Esophagus squamous epithelium (tissue), 5 donors: ENCODE results near the gene SYTL2. TPM values are rescaled to one million over a fixed set of nuclear protein-coding genes. Genes with fewer than 3 reads are reported as not detected.

Experiments
- DNase-seq: peaks from one replicate; lab custom pipeline; 2025; lab: John Stamatoyannopoulos, UW
- H3K27ac ChIP-seq, 4 donors: fragments of 200-600 bp; sonication (generic); one replicate each; pipeline ENCODE4 v1.5.1; 2016 to 2019; ENCODE audit warnings: mild to moderate bottlenecking in 1 of 4
- H3K27me3 ChIP-seq, 4 donors: fragments of 200-600 bp; sonication (generic); 1 replicate in 3 of 4; 2 replicates in 1 of 4; pipeline versions ENCODE4 v1.5.1 to v1.6.0; 2017 to 2021; ENCODE audit warnings: antibody characterized with exemption in 1 of 4
- H3K36me3 ChIP-seq, 3 donors: fragments of 200-600 bp; sonication (generic); one replicate each; pipeline ENCODE4 v1.5.1; 2016 to 2019
- H3K4me1 ChIP-seq, 3 donors: fragments of 200-600 bp; sonication (generic); one replicate each; pipeline ENCODE4 v1.5.1; 2017 to 2019
- H3K4me3 ChIP-seq, 4 donors: fragments of 200-600 bp; sonication (generic); 1 replicate in 3 of 4; 2 replicates in 1 of 4; pipeline ENCODE4 v1.5.1; 2016 to 2019; ENCODE audit warnings: mild to moderate bottlenecking in 2 of 4, moderate library complexity in 1 of 4
- H3K9me3 ChIP-seq, 3 donors: fragments of 200-600 bp; sonication (generic); one replicate each; pipeline ENCODE4 v1.5.1; 2016 to 2019
- CTCF ChIP-seq, 6 experiments: fragments of 450-650 bp in 4 of 6; fragments of 200-600 bp in 2 of 6; sonication (generic) in 2 of 6; IDR thresholded peaks; one replicate each; pipeline ENCODE4 v1.5.1; 2016 to 2019; ENCODE audit warnings: antibody characterized with exemption in 6 of 6, mild to moderate bottlenecking in 4 of 6, moderate library complexity in 4 of 6
- POLR2A ChIP-seq, 4 donors: fragments of 450-650 bp; IDR thresholded peaks; one replicate each; pipeline ENCODE4 v1.6.1; 2017; ENCODE audit warnings: antibody characterized with exemption in 4 of 4, mild to moderate bottlenecking in 4 of 4, moderate library complexity in 3 of 4
- WGBS, 2 donors: methylation state at CpG; one replicate each; pipeline ENCODE4 v1.1.5; 2018; 5-methylcytosine and 5-hydroxymethylcytosine counted together
- intact Hi-C: fragments of 100-400 bp; cut with DNase I; formaldehyde crosslinking; loops from one replicate; pipeline ENCODE4 v1.15.0; 2022
- total RNA-seq, 4 donors: library from RNA; depleted of rRNA; stranded (reverse); fragments of >200 nt; gene quantifications; one replicate each; pipeline ENCODE4 v1.1.0, GENCODE V29; 2016
- donor health status: DM: yes; HTN: yes; CAD: no.

The SYTL2 gene
- total RNA-seq, 4 donors from 2014 or later: 8.8 to 16.0 (median 9.2) TPM

- intact Hi-C loops: no loop called here
- TF ChIP-seq CTCF (IDR thresholded peaks at IDR 0.05): no peak
- H3K27ac ChIP-seq: no peak overlapping the region
- no peaks in the 10 kb centered on the region for H3K27me3 ChIP-seq
- H3K9me3 ChIP-seq: no peaks in the 10 kb centered on the region
- no peaks in the 10 kb centered on the region for H3K36me3 ChIP-seq
- no peak overlapping the region for H3K4me3 ChIP-seq
- DNase-seq: no peak
- no peaks in the 10 kb centered on the region for H3K4me1 ChIP-seq
- WGBS, 2 donors: 65 to 83% methylated on average over 4 of the region's 4 CpGs
Observed at GRCh38 chr11:85764796-85765195, 46.1 kb downstream of the SYTL2 start.

- no peak overlapping the region for H3K27ac ChIP-seq
- WGBS, 2 donors: 95 to 96% methylated on average over 1 of the region's 1 CpG
- intact Hi-C loops: no loop called here
Observed at GRCh38 chr11:85762226-85762625, 48.7 kb downstream of the SYTL2 start.

GRCh38 chr11:85759915-85760314 lies 51.0 kb downstream of the SYTL2 start:
- no peak for DNase-seq
- TF ChIP-seq CTCF (IDR thresholded peaks at IDR 0.05) (no peak), POLR2A (IDR thresholded peaks at IDR 0.05) (no peak)
- H3K27me3 ChIP-seq: no peaks in the 10 kb centered on the region
- H3K9me3 ChIP-seq: no peaks in the 10 kb centered on the region
- intact Hi-C loops: no loop called here
- H3K4me1 ChIP-seq: no peaks in the 10 kb centered on the region
- no peak overlapping the region for H3K4me3 ChIP-seq
- H3K36me3 ChIP-seq: no peaks in the 10 kb centered on the region
- no peak overlapping the region for H3K27ac ChIP-seq
- WGBS, 2 donors: 61 to 81% methylated on average over 2 of the region's 2 CpGs

More at GRCh38 chr11:85762226-85762625, 48.7 kb downstream of the SYTL2 start:
- no peaks in the 10 kb centered on the region for H3K27me3 ChIP-seq
- H3K4me1 ChIP-seq: no peaks in the 10 kb centered on the region
- H3K9me3 ChIP-seq: no peaks in the 10 kb centered on the region
- H3K4me3 ChIP-seq: no peak overlapping the region
- no peak for DNase-seq
- TF ChIP-seq CTCF (IDR thresholded peaks at IDR 0.05) (no peak), POLR2A (IDR thresholded peaks at IDR 0.05) (no peak)
- no peaks in the 10 kb centered on the region for H3K36me3 ChIP-seq

GRCh38 chr11:85758480-85759039 lies 52.4 kb downstream of the SYTL2 start:
- H3K4me3 ChIP-seq: no peak overlapping the region
- DNase-seq: no peak
- intact Hi-C loops: no loop called here
- WGBS, 2 donors: 65 to 83% methylated on average over 1 of the region's 1 CpG
- TF ChIP-seq POLR2A (IDR thresholded peaks at IDR 0.05): no peak
- no peak for TF ChIP-seq CTCF (IDR thresholded peaks at IDR 0.05)
- H3K36me3 ChIP-seq: no peaks in the 10 kb centered on the region
- H3K4me1 ChIP-seq: no peaks in the 10 kb centered on the region
- no peaks in the 10 kb centered on the region for H3K9me3 ChIP-seq
- H3K27ac ChIP-seq: no peak overlapping the region
- no peaks in the 10 kb centered on the region for H3K27me3 ChIP-seq

GRCh38 chr11:85758026-85758425 lies 52.9 kb downstream of the SYTL2 start:
- 79 to 83% methylated on average over 3 to 4 of the region's 4 CpGs for WGBS, 2 donors
- TF ChIP-seq POLR2A (IDR thresholded peaks at IDR 0.05) (no peak), CTCF (IDR thresholded peaks at IDR 0.05) (no peak)

More at GRCh38 chr11:85758026-85758425, 52.9 kb downstream of the SYTL2 start:
- no peaks in the 10 kb centered on the region for H3K36me3 ChIP-seq
- intact Hi-C loops: no loop called here
- DNase-seq: no peak
- no peak overlapping the region for H3K27ac ChIP-seq
- H3K4me3 ChIP-seq: no peak overlapping the region
- H3K4me1 ChIP-seq: no peaks in the 10 kb centered on the region
- no peaks in the 10 kb centered on the region for H3K9me3 ChIP-seq
- no peaks in the 10 kb centered on the region for H3K27me3 ChIP-seq
